ENCODE measurements around the gene CFAP90.

The CFAP90 gene

DNA sequence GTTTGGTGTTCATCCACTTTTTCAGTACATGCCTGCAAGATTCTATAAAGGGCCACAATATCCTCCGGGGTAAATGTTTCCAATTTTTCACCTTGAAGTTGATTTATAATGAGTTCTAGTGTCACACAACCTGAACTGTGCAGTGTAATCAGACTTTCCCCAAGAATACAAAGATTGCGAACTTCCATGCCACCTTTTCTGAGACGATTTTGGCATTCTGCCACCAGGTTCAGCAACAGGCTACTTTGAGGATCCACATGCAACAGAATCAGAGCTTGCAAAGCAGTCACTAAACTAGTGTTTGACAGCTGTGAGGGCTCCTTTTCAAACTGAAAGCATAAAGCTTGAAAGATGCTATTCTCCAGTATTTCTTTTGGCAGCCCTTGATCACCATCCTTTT is 16.3 kb upstream of the CFAP90 start:
- DNase-seq = no peak

DNA sequence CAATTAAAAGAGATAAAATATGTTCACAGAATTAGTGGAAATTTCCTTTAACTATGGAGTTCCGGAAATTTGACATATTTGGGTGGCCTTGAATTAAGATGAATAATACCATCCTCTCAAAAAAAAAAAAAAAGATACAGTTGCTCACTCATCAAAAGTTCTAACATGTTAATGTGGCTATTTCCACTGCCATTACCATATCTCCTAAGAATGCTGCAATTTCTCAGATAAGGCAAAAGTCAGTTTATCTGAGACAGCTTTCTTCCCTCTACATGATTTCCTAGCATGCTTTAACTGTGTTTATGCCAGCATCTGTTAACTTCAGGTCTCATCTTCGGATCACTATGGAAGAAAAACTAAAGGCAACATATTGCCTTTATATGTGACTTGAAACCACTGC is 15.3 kb upstream of the CFAP90 start:
- no peak for DNase-seq

GRCh38 chr5:7857926-7858632 is 7.1 kb upstream of the CFAP90 start:
- no peak for DNase-seq

GRCh38 chr5:7857361-7857760 is 6.4 kb upstream of the CFAP90 start:
- DNase-seq = no peak

DNA sequence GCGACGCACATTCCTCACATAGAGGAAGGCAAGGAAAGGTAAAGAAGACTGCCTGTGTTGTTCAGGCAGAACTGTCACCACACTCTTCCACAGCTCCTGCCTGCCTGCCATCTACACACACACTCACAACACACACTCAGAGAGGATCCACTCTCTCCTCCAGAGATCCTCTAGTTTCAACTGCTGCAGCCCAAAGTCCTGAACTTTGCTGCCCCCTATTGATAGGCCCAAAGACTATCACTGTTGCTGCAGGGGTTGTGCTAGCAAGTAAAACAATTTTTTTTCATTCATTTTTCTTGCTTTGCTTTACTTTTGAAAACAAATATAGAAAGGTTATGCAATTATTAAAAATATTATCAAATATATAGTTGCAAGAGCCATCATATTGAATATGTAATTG is 5.9 kb upstream of the CFAP90 start:
- peak; percentile 53 for DNase-seq

DNA sequence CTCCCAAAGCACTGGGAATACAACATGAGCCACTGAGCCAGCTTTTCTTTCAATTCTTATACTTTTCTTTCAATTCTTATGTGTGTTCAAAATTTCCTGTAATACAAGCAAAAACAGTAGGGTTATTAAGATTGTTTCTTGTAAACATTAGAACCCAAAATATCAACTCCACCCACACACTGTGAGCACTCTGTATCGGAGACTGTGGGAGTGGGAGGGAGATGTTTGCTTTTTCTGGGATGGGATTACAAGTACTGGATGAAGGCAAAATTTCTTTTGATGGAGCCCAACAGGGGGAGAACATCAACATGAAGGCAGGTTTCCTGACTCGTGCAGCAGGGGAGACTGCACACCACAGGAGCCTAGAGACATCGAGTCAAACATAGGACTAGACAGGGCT is 4.7 kb upstream of the CFAP90 start:
- DNase-seq = no peak

GRCh38 chr5:7852988-7853387 is 2.1 kb upstream of the CFAP90 start:
- DNase-seq = no peak

GRCh38 chr5:7852542-7852941 is 1.6 kb upstream of the CFAP90 start:
- DNase-seq = peak; percentile 13

DNA sequence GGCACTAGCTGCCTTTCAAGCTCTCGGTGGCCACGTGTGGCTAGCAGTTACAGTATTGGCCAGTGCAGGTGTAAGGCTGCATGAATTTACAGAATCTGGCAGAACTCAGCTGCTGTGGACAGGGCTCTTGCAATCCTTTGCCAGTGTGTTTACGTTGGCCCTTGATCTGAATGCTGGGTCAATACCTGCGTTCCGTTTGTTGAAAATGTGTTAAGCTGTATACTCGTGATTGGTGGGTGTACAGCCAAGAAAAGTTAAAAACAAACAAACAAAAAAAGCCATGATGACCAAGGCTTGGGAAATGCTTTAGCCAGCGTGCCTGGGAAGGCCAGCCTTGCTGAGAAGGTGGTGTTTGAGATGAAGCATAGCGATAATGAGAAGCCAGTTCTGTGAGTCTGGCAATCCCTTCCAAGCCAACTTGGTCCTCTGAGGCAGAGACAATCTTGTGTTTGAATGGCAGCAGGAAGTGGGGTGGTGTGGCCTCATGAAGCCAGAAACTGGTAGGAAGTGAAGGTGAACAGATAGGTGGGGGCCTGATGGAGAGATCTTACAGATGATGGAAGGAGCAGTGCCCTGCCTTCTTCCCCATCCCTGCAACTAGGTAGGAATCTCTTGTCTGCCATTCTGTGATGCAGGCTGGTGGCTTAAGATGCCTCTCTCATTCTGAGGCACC is 820 bp upstream of the CFAP90 start:
- no peak for DNase-seq

DNA sequence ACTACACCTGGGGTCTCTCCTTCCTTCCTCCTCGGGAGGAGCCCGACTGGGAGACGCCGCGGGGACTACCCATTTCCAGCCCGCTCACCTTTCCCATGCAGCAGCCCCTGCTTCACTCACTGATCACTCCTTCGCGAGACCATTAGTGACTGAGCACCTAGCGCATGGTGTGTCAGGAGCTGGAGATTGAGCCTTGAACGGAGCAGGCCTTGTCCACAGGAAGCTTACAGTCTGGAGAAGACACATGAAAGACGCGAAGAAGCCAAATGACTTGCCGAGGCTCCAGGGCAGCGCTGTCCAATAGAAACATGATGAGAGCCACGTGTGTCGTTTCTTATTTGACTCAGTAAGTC is 283 bp upstream of the CFAP90 start:
- no peak for DNase-seq

DNA sequence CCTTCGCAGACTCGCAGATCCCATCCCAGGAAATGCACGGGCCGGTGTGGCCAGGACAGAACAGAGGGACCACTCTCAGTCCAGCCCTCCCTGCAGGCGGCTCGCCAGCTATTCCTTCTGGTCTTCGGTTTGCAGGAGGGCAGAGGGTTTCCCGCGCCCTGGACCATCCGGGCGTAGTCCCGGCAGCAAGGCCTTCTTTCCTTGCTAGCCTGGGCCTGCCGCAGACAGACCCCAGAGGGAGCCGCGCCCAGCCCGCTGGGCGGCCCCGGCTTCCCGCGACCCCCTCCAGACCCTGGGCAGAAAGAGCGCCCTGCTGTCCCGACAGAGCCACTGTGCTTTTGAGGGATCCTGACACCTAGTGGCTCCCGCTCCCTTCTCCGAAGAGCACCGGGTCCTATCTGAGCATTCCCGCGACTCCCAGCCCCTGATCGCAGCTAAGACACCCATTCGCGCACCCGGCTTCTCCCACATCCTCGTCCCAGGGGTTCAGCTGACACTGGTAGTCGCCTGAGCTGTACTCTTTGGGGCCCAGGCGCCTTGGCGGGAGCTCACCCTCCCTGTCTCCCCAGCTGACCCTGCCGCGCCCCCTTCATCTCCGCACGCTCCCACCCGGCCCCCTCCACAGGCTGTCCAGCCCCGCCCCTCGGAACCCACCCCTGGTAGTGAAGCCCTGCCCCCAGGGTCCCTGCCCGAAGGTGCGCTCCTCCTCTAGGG is 1.1 kb downstream of the CFAP90 start:
- no peak for DNase-seq

DNA sequence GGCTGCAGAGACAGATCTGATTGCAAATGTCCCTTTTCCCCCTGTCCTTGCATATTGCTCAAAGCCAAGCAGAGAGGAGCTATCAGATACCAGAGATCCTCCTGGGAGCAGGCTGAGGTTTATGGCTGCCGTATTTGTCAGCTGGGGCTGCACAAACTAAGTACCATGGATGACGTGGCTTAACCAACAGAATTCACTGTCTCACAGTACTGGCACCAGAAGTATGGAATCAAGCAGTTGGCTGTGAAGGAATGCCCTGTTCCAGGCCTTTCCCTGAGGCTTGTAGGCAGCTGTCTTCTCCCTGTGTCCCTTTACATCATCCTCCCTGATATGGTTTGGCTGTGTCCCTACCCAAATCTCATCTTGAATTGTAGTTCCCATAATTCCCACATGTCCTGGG is 2.6 kb downstream of the CFAP90 start:
- no peak for DNase-seq

GRCh38 chr5:7846327-7846726 is 4.6 kb downstream of the CFAP90 start:
- no peak for DNase-seq

DNA sequence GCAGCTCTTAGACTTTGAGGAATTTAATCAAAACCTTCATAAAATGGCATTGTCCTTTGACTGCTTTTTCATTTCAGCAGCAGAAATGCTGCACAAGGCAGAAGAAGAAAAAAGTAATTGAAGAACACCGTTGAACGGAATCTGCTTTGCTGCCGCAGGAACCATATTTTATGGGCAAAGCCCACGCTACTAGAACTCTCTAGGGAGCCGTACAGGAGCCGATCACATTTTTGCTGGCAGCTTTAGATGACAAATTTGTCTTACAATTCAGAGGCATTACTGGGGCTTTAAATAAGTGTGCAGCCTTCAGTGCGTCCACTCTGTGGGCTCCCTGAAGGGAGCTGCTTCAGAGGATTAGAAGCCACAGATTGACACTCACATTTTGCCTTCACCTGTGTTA is 5.4 kb downstream of the CFAP90 start:
- no peak for DNase-seq

GRCh38 chr5:7844901-7845300 is 6.0 kb downstream of the CFAP90 start:
- no peak for DNase-seq

DNA sequence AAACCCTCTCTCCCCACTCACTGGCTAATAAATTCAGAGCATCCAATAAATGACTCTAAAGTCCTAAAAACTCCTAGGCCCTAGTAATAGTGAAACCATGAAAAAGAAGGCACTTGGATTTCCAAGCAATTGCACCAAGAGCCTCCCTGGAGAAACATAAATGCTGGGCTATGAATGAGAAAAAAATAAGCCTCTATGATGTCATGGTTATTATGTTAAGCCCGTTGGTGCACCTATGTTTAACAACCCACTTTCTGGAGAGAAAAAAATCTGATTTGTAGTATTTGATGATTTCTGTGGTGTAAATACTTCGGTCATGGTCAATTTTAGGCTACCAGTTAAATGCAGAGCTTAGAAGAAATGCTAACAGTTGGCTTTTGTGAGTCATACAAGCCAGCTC is 8.4 kb downstream of the CFAP90 start:
- DNase-seq = no peak

- no peak for DNase-seq
Measured at GRCh38 chr5:7837403-7837802, 13.5 kb downstream of the CFAP90 start.

DNA sequence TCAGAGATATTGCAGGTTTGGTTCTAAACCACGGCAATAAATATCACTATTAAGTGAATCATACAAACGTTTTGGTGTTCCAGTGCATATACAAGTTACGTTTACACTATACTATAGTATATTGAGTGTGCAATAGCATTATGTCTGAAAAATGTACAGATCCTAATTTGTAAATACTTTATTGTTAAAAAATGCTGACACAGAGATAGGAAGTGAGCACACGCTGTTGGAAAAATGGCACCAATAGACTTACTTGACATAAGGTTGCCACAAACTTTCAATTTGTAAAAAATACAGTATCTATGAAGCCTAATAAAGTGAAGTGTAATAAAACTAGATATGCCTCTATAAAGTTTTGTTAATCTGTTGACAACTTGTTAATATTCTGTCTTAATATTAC is 16.0 kb downstream of the CFAP90 start:
- no peak for DNase-seq

- DNase-seq = no peak
Measured at GRCh38 chr5:7828269-7828668, 22.7 kb downstream of the CFAP90 start.

GRCh38 chr5:7827610-7828009 is 23.3 kb downstream of the CFAP90 start:
- no peak for DNase-seq

DNA sequence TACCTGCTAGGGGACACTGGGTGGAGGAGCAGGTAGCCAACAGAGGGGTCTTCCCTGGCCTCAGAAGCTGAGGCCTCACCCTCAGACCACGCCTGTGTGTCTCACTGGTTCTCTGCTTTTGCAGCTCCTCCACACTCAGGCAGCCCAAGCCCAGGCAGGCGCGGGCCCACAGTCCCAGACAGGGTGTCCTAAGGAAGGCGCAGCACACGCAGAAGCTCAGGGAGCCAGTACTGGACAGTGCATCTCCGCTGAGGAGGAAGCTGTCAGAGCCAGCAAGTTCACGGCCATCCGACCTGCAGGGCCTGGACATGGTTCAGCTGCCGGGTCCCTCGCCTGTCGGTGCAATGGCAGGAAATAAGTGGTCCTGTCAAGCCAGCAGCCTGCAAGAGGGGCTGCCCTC is 25.3 kb downstream of the CFAP90 start:
- DNase-seq = no peak

DNA sequence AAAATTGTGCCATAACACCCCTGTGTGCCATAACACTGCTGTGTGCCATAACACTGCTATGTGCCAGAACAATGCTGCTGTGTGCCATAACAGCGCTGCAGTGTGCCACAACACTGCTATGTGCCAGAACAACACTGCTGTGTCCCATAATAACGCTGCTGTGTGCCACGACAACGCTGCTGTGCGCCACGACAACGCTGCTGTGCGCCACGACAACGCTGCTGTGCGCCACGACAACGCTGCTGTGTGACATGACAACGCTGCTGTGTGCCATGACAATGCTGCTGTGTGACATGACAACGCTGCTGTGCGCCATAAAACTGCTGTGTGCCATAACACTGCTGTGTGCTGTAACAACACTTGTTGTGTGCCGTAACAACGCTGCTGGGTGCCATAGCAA is 25.9 kb downstream of the CFAP90 start:
- DNase-seq = no peak

DNA sequence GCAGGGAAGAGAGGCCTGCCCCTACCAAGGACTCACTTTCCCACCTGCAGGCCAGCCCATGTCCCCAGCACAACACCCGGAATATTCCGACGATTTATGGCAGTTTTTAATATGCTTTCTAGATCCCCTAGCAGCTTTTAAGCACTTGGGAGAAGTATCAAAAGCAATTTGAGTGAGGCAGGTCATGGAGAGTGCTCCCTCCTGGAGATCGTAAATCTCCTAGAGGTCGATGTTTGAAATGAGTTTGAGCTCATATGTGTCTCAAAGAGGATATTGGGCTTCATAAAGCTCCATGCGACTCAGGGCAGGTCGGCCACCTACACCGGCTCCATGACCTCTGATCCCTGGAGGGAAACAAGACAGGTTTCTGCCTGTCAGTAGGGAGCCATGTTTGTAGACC is 27.3 kb downstream of the CFAP90 start:
- DNase-seq = no peak

DNA sequence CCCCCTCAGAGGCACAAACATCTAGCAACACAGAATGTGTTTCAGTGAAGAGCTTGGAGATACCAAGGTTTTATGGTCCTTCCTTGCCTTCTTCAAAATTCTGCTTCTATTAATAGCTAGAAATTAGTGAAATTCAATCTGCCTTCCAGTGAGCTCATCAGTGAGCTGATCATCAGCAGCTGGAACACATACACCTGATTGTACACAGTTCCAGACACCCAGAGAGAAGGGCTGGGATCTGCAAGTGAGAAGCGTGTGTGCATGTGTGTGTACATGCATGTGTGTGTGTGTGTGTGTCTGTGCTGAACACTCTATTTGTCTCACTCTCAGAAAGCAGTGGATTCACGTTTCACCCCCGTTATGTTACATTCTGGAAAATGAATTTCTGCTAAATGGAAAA is 28.5 kb downstream of the CFAP90 start:
- no peak for DNase-seq

- DNase-seq = no peak
Measured at GRCh38 chr5:7816535-7816901, 34.4 kb downstream of the CFAP90 start.

Measured in MV-4-11 (cell line).